GM13977 (cell line): ENCODE data around the gene ATRNL1.

ENCODE experiments used
- DNase-seq: peaks from one replicate; pipeline ENCODE4 v3.0.0; 2012; ENCODE audit warnings: low spot score
- in situ Hi-C: fragments of 300-500 bp; cut with MboI; formaldehyde crosslinking; loops from one replicate; pipeline ENCODE4 v1.12.0; 2022; ENCODE audit warnings: low sequenced_read_pairs, low pct_unique_long_range_greater_than_20kb, mixed read lengths, inconsistent platforms; ENCODE audit not compliant: unreplicated experiment
- TF ChIP-seq, protein P1 (sequence below): IDR thresholded peaks from 2 replicates; pipeline ENCODE4 v1.5.1; 2012; ENCODE audit warnings: mild to moderate bottlenecking, control low read depth; ENCODE audit not compliant: insufficient read depth; ENCODE audit errors: extremely low read depth, missing control alignments

Gene ATRNL1

DNA sequence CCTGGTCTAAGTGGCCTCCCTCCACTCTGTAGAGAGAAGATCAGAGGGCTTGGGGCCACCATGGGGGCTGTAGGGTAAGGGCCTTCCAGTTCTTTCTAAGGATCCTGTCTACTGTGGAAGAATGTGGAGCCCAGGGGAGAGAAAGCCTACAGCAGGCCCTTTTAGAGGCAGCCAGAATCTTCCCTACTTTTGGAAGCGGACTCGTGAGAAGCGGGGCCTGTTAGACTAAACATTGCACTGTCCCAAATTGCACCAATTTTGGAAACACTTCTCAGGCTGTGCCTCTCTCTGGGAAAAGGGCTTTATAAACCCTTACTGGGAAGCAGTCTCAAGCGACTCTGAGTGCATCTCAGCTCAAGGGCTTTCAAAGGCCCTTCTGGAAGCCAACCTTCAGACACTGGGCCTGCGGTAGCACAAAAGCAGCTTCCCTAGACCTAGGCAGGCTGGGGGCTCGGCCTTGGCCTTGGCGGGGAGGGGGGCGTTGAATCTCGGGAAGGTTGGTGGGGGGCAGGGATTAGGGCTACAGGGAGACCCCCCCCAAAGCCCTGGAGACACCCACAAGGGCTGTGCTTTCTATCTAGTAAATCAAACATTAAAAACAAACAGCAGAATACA is 881.8 kb downstream of the ATRNL1 start:
- TF ChIP-seq, protein P1, sequence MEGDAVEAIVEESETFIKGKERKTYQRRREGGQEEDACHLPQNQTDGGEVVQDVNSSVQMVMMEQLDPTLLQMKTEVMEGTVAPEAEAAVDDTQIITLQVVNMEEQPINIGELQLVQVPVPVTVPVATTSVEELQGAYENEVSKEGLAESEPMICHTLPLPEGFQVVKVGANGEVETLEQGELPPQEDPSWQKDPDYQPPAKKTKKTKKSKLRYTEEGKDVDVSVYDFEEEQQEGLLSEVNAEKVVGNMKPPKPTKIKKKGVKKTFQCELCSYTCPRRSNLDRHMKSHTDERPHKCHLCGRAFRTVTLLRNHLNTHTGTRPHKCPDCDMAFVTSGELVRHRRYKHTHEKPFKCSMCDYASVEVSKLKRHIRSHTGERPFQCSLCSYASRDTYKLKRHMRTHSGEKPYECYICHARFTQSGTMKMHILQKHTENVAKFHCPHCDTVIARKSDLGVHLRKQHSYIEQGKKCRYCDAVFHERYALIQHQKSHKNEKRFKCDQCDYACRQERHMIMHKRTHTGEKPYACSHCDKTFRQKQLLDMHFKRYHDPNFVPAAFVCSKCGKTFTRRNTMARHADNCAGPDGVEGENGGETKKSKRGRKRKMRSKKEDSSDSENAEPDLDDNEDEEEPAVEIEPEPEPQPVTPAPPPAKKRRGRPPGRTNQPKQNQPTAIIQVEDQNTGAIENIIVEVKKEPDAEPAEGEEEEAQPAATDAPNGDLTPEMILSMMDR, result no peak
- in situ Hi-C loops, result no loop called here
- no peak for DNase-seq

DNA sequence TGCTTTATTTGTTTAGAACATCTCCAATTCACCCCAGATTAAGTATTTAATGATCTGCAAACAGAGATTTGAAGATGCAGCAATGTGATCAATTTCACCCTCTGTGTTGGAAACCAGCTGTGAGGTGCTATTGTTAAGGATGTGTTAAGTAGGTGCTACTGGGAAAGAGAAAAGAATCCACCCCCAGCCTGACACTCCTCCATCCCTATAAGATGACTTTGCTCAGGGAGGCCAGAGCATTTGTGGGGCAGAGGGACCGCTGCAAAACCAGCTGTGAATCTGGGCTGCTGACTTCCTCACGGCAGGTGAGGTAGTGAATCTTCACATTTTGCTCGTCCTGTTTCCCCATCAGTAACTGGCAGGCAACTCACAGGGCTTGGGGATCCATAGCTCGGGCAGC is 882.3 kb downstream of the ATRNL1 start:
- TF ChIP-seq, protein P1, result no peak
- no peak for DNase-seq
- in situ Hi-C loops, result no loop called here

DNA sequence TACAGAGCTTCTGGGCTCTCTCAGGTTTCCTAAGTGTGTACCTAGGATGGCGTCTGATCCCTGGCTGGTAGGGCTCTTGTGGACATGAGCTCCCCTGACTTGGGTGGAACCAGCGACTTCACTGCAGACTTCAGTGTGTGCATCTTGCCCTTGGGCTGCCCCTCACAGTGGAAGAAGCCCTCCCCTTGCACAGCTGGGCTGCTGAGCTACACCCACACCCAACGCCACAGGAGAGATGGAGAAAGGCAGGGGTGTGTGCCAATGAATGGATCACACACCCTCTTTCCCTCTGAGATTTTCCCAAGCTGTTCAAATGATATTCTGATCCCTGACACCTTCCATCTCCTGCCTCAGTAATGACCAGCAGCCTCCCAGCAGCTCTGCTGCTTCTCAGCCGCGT is 883.2 kb downstream of the ATRNL1 start:
- in situ Hi-C loops, result no loop called here
- TF ChIP-seq, protein P1, result no peak
- no peak for DNase-seq

DNA sequence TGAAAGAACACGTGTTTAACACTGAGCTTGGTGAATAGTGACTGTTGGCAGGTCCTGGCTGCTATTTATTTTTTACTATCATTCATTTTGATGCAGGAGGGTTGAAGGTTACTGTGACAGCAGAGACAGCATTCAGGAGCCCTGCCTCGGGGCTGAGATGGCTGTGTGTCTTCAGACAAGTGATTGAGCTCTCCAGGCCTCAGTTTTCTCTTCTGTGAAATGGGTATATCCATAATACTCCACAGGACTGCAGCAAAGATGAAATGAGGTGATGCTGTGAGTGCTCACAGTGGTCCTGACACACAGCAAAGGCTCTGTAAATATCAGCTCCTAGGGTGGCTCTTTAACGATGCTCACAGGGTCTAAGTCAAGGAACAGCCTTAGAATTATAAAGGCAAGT is 884.7 kb downstream of the ATRNL1 start:
- TF ChIP-seq, protein P1, result no peak
- DNase-seq, result no peak
- in situ Hi-C loops, result no loop called here

DNA sequence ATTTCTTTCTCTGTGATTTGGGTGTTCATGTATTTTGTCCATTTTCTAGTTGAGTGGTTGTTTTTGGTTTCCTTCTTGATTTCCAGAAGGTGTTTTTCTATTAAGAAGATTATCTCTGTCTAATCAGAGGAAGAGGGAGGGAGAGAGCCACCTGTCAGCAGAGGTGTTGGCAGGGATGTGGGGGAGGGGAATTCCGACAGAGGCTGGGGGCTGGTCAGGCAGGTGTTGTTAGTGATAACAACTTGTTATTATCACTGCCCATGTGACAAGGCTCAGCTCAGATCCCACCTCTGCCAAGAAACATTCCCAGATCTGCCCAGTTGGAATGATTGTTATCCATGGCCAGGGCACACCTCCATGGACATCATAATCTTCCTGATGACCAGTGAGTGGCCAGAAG is 886.4 kb downstream of the ATRNL1 start:
- no peak for DNase-seq

DNA sequence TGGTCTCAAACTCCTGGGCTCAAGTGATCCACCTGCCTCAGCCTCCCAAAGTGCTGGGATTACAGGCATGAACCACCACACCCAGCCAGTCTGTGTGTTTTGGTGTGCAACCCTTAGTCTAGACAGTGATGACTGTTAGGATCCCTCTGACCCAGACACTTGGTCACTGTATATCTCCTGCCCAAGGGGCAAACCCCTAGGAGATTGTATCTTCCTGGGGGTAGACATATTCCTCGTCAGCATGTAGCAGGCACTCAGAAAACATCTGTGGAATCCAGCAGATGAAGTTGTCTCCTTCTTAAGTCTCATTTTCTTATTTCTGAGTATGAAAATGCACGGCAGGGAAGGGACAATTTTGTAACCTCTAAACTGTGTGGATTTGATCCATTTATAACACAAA is 887.3 kb downstream of the ATRNL1 start:
- in situ Hi-C loops, result no loop called here
- no peak for DNase-seq
- TF ChIP-seq, protein P1, result no peak

More for the DNA sequence above, 886.4 kb downstream of the ATRNL1 start:
- in situ Hi-C loops, result no loop called here
- TF ChIP-seq, protein P1, result no peak
